ENCODE results near the gene CCR6. TPM values are rescaled to one million over a fixed set of nuclear protein-coding genes. Genes with fewer than 3 reads are reported as not detected.

CCR6 gene
- total and polyA plus RNA-seq, 10 of the 15 experiments (the other 5 are each of a cell fraction or from before 2014, with no cell fraction given): 2.2 to 7.6 (median 6.7) TPM

DNA sequence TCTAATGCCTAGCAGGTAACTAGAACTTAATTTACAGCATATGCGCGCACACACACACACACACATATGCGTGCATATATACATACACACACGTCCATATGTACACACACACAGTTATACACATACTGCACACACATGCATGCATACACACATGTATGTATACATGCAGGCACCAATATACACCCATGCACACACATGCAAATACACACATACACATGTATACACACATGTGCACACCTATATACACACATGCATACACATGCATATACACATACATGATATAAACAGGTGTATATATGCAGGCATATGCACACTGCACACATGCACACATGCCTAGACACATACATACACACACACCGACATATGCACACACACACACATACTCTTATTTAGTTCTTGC, 1.9 kb downstream of the CCR6 start:
- peaks cover 56% of the 10 kb centered on the region for H3K4me1 ChIP-seq (ENCODE audit: control insufficient read depth, insufficient read depth, low read length)
- TF ChIP-seq POLR2AphosphoS5 (IDR thresholded peaks at IDR 0.05; ENCODE audit: low read length) (0 out of 2 replicates have a peak, but pooled peaks have one; percentile 2), ESRRA (IDR thresholded peaks at IDR 0.05; ENCODE audit: low read length) (no peak), CHD2 (IDR thresholded peaks at IDR 0.05; ENCODE audit: borderline replicate concordance, low read depth, low read length) (no peak), BMI1 (IDR thresholded peaks at IDR 0.05; ENCODE audit: borderline replicate concordance) (no peak), IKZF2 (IDR thresholded peaks at IDR 0.05) (peak in 1 of 2 experiments; percentile 16; a peak in 1 of 4 replicates), CREB1 (IDR thresholded peaks at IDR 0.05; ENCODE audit: low read depth) (no peak), POLR2AphosphoS2 (IDR thresholded peaks at IDR 0.05; ENCODE audit: low read depth, low read length) (no peak), MTA2 (IDR thresholded peaks at IDR 0.05; ENCODE audit: low read depth) (0 out of 2 replicates have a peak, but pooled peaks have one; percentile 1), CBX3 (IDR thresholded peaks at IDR 0.05; ENCODE audit: borderline replicate concordance, low read depth) (no peak), SMARCA5 (IDR thresholded peaks at IDR 0.05) (peak; percentile 19; the same call in 1 of the 2 replicates), NR2C1 (IDR thresholded peaks at IDR 0.05) (no peak), GABPA (IDR thresholded peaks at IDR 0.05; ENCODE audit: low read depth) (no peak), SMAD5 (IDR thresholded peaks at IDR 0.05; ENCODE audit: low read depth) (no peak), PAX8 (IDR thresholded peaks at IDR 0.05) (peak; percentile 93; the same call in 1 of the 2 replicates), KDM1A (IDR thresholded peaks at IDR 0.05; ENCODE audit: borderline replicate concordance) (no peak), HDGF (IDR thresholded peaks at IDR 0.05) (peak; percentile 66; the same call in 1 of the 2 replicates), ZNF384 (IDR thresholded peaks at IDR 0.05; ENCODE audit: borderline replicate concordance, low read depth, low read length) (no peak)
- TF ChIP-seq, protein P1, sequence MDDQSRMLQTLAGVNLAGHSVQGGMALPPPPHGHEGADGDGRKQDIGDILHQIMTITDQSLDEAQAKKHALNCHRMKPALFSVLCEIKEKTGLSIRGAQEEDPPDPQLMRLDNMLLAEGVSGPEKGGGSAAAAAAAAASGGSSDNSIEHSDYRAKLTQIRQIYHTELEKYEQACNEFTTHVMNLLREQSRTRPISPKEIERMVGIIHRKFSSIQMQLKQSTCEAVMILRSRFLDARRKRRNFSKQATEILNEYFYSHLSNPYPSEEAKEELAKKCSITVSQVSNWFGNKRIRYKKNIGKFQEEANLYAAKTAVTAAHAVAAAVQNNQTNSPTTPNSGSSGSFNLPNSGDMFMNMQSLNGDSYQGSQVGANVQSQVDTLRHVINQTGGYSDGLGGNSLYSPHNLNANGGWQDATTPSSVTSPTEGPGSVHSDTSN (IDR thresholded peaks at IDR 0.05; ENCODE audit: insufficient replicate concordance, low read depth, low read length): no peak
- TF ChIP-seq, protein P2, sequence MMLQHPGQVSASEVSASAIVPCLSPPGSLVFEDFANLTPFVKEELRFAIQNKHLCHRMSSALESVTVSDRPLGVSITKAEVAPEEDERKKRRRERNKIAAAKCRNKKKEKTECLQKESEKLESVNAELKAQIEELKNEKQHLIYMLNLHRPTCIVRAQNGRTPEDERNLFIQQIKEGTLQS (IDR thresholded peaks at IDR 0.05; ENCODE audit: borderline replicate concordance, extremely low read depth, low read depth, low read length): no peak
- TF ChIP-seq, protein P3, sequence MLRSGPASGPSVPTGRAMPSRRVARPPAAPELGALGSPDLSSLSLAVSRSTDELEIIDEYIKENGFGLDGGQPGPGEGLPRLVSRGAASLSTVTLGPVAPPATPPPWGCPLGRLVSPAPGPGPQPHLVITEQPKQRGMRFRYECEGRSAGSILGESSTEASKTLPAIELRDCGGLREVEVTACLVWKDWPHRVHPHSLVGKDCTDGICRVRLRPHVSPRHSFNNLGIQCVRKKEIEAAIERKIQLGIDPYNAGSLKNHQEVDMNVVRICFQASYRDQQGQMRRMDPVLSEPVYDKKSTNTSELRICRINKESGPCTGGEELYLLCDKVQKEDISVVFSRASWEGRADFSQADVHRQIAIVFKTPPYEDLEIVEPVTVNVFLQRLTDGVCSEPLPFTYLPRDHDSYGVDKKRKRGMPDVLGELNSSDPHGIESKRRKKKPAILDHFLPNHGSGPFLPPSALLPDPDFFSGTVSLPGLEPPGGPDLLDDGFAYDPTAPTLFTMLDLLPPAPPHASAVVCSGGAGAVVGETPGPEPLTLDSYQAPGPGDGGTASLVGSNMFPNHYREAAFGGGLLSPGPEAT (IDR thresholded peaks at IDR 0.05; ENCODE audit: low read depth): no peak
- TF ChIP-seq, protein P4, sequence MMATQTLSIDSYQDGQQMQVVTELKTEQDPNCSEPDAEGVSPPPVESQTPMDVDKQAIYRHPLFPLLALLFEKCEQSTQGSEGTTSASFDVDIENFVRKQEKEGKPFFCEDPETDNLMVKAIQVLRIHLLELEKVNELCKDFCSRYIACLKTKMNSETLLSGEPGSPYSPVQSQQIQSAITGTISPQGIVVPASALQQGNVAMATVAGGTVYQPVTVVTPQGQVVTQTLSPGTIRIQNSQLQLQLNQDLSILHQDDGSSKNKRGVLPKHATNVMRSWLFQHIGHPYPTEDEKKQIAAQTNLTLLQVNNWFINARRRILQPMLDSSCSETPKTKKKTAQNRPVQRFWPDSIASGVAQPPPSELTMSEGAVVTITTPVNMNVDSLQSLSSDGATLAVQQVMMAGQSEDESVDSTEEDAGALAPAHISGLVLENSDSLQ (IDR thresholded peaks at IDR 0.05): no peak
- 0 out of 2 replicates have a peak overlapping the region, but pooled peaks have one; percentile 9 for H3K27ac ChIP-seq (ENCODE audit: control insufficient read depth, insufficient read depth)
- CTCF ChIA-PET: interaction anchor here (1.1 to 8.1 kb wide), 11 partner anchors 8 to 173 kb away, joined by 3 to 129 read pairs (median 11); no protein-coding TSS in a partner anchor
- SMC1A ChIA-PET (ENCODE audit: uncharacterized antibody, unreplicated experiment): interaction anchor here (1.0 to 21.7 kb wide), 15 partner anchors 10 to 174 kb away, joined by 3 to 542 read pairs (median 9); partner anchors contain the start of gene CEP43
- ATAC-seq (no peak), DNase-seq (ENCODE audit: low read depth, low spot score) (no peak), FAIRE-seq (no peak)
- intact Hi-C loops (cut with micrococcal nuclease; ENCODE audit: unreplicated experiment): loop anchor here (5.0 to 10.0 kb wide), 2 partner anchors 127 to 170 kb away; partner anchors contain the start of genes CEP43 and RNASET2
- 49% methylated on average over 5 of the region's 5 CpGs for WGBS (ENCODE audit: insufficient coverage, insufficient replicate concordance, low lambda C conversion rate, missing lambda C conversion rate)
- no peaks in the 10 kb centered on the region for H3K27me3 ChIP-seq (replicated peaks in 1 of 2; ENCODE audit: control insufficient read depth in 2 of 2, insufficient read depth in 2 of 2, low read length in 1 of 2)
- BruUV-seq (replicated peaks): no TSS peak
- H3K9me3 ChIP-seq (replicated peaks; ENCODE audit: control insufficient read depth, insufficient read depth, low read length): peaks cover 5% of the 10 kb centered on the region; the same call in 2 of the 3 replicates
- H2AFZ ChIP-seq (ENCODE audit: control insufficient read depth, low read depth, low read length): no peak overlapping the region
- RAD21 ChIA-PET (ENCODE audit: unreplicated experiment): interaction anchor here (0.7 to 8.3 kb wide), 16 partner anchors 8 to 350 kb away, joined by 3 to 231 read pairs (median 9); partner anchors contain the start of gene CEP43
- peak overlapping the region; percentile 40 for H3K4me2 ChIP-seq (ENCODE audit: control insufficient read depth, insufficient read depth)
- peaks cover 14% of the 10 kb centered on the region for H3K79me2 ChIP-seq (ENCODE audit: control insufficient read depth, insufficient read depth, low read length)
- H4K20me1 ChIP-seq (ENCODE audit: control insufficient read depth, insufficient read depth): no peaks in the 10 kb centered on the region
- peak overlapping the region; percentile 14; the same call in 1 of the 2 replicates for H3K4me3 ChIP-seq
- no peaks in the 10 kb centered on the region for H3K36me3 ChIP-seq (ENCODE audit: control insufficient read depth in 2 of 2, insufficient read depth in 2 of 2, low read length in 1 of 2)
- POLR2A ChIA-PET: interaction anchor here (0.6 to 14.7 kb wide), 10 partner anchors 10 to 171 kb away, joined by 3 to 279 read pairs (median 6); partner anchors contain the start of gene CEP43
- H3K9ac ChIP-seq (ENCODE audit: control insufficient read depth, insufficient read depth, low read length): no peak overlapping the region
- in situ Hi-C loops (cut with MboI): loop anchor here (25.0 kb wide), 1 partner anchor 112 kb away; no protein-coding TSS in a partner anchor

Measured in GM12878 (cell line).